NCI-H1048 (cell line): ENCODE measurements around the gene MAML1.
"Not testable (repeated sequence)": the region's sequence is repeated elsewhere in the genome, so short reads cannot be mapped to it uniquely, and the experiment has no call there.

Source experiments
- DNase-seq: peaks from one replicate; lab custom pipeline; 2025; lab: John Stamatoyannopoulos, UW

MAML1 gene

GRCh38 chr5:179732412-179732917 is at the start of gene MAML1:
TSS of gene MAML1 (plus strand) at chr5:179732822. CDS start at chr5:179733113, 291 bp downstream.
- DNase-seq: peak; percentile 98

GRCh38 chr5:179689212-179689611 is 43.4 kb upstream of the MAML1 start:
- DNase-seq: not testable (repeated sequence)

- no peak for DNase-seq
Measured at GRCh38 chr5:179694561-179694960, 38.1 kb upstream of the MAML1 start.

GRCh38 chr5:179696603-179697002 is 36.0 kb upstream of the MAML1 start:
- DNase-seq: no peak

GRCh38 chr5:179697108-179697507 is 35.5 kb upstream of the MAML1 start:
- no peak for DNase-seq

GRCh38 chr5:179697543-179697942 is 35.1 kb upstream of the MAML1 start:
- not testable (repeated sequence) for DNase-seq

- DNase-seq: peak; percentile 98
Measured at GRCh38 chr5:179697993-179698934, 34.4 kb upstream of the MAML1 start.

GRCh38 chr5:179698935-179699615 is 33.5 kb upstream of the MAML1 start, which contains the start of gene CANX:
TSS of gene CANX (plus strand) at chr5:179698967. CDS start at chr5:179705682, 6,715 bp downstream.
- DNase-seq: no peak

GRCh38 chr5:179699616-179700237 is 32.9 kb upstream of the MAML1 start:
- DNase-seq: no peak

GRCh38 chr5:179700401-179700918 is 32.2 kb upstream of the MAML1 start:
- no peak for DNase-seq

- no peak for DNase-seq
Measured at GRCh38 chr5:179716286-179716685, 16.3 kb upstream of the MAML1 start.

GRCh38 chr5:179720222-179720621 is 12.4 kb upstream of the MAML1 start:
- DNase-seq: no peak

- no peak for DNase-seq
Measured at GRCh38 chr5:179724163-179724562, 8.5 kb upstream of the MAML1 start.

- no peak for DNase-seq
Measured at GRCh38 chr5:179727106-179727505, 5.5 kb upstream of the MAML1 start.

- DNase-seq: no peak
Measured at GRCh38 chr5:179729303-179729702, 3.3 kb upstream of the MAML1 start.

GRCh38 chr5:179729727-179730126 is 2.9 kb upstream of the MAML1 start:
- DNase-seq: no peak

- DNase-seq: no peak
Measured at GRCh38 chr5:179730356-179730755, 2.3 kb upstream of the MAML1 start.

GRCh38 chr5:179730852-179731251 is 1.8 kb upstream of the MAML1 start:
- no peak for DNase-seq

GRCh38 chr5:179731791-179732411 is 721 bp upstream of the MAML1 start:
- DNase-seq: no peak

- no peak for DNase-seq
Measured at GRCh38 chr5:179732918-179733771, 523 bp downstream of the MAML1 start.

- DNase-seq: no peak
Measured at GRCh38 chr5:179733772-179734126, 1.1 kb downstream of the MAML1 start.
